ENCODE measurements around the gene NPAS3.

DNA sequence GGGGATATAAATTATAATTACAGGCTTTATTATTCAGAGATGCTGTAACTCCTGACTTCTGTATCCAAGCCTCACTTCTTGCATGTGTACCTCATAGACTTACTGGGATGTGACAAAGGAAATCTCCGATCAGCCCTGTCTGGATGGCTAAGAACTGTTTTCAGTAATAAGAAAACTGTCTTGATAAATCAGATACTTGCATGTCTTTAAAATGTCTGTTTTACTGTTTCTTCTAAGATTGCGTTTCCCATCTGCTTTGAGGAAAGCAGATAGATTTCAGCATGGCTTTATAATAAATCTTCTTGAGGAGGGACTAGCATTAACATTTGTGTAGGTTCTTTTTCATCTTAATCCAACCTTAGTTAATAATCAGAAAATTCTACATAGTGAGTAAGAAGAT, 616.3 kb downstream of the NPAS3 start:
- TF ChIP-seq, protein P1, sequence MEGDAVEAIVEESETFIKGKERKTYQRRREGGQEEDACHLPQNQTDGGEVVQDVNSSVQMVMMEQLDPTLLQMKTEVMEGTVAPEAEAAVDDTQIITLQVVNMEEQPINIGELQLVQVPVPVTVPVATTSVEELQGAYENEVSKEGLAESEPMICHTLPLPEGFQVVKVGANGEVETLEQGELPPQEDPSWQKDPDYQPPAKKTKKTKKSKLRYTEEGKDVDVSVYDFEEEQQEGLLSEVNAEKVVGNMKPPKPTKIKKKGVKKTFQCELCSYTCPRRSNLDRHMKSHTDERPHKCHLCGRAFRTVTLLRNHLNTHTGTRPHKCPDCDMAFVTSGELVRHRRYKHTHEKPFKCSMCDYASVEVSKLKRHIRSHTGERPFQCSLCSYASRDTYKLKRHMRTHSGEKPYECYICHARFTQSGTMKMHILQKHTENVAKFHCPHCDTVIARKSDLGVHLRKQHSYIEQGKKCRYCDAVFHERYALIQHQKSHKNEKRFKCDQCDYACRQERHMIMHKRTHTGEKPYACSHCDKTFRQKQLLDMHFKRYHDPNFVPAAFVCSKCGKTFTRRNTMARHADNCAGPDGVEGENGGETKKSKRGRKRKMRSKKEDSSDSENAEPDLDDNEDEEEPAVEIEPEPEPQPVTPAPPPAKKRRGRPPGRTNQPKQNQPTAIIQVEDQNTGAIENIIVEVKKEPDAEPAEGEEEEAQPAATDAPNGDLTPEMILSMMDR (IDR thresholded peaks at IDR 0.05): no peak
- TF ChIP-seq POLR2A (IDR thresholded peaks at IDR 0.05): no peak
- no peak for TF ChIP-seq POLR2AphosphoS5 (IDR thresholded peaks at IDR 0.05)
- no peak for TF ChIP-seq EP300 (IDR thresholded peaks at IDR 0.05)
